ENCODE measurements around the gene RBM33.

DNA sequence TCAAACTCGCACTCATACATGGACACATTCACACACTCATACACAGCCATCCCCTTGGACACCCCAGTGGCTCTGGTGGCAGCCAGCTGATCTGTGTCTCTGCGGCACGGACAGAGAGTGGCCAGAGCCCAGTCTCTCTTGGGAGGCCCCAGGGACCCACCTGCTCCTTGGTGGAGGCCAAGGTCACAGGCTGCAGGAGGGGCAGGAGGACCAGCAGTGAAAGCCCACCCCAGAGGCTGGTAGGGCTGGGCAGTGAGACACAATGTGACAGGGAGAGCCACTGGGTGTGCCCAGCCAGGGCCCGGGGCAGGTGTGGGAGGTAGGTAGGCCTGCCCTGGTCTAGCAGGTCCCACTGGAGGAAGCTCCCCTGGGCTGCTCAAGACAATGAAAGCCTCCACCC lies 149.3 kb downstream of the RBM33 start:
- TF ChIP-seq CREB1 (IDR thresholded peaks at IDR 0.05; ENCODE audit: low read depth) = no peak
- no peak for TF ChIP-seq YY1 (IDR thresholded peaks at IDR 0.05; ENCODE audit: low read depth)
- no peak for TF ChIP-seq EGR1 (IDR thresholded peaks at IDR 0.05)
- TF ChIP-seq CEBPB (IDR thresholded peaks at IDR 0.05) = no peak
- TF ChIP-seq EP300 (IDR thresholded peaks at IDR 0.05; ENCODE audit: borderline replicate concordance) = no peak
- TF ChIP-seq NFIC (IDR thresholded peaks at IDR 0.05) = no peak
- no peak for TF ChIP-seq FOXM1 (IDR thresholded peaks at IDR 0.05; ENCODE audit: borderline replicate concordance, low read depth)
- no peak for TF ChIP-seq MAX (IDR thresholded peaks at IDR 0.05)
- TF ChIP-seq ZBTB7A (IDR thresholded peaks at IDR 0.05; ENCODE audit: low read depth) = no peak
